HEK293 (cell line): ENCODE data around the gene RBP4.

Experiments
- CTCF ChIA-PET: fragments of 350-600 bp; formaldehyde crosslinking; extraction: SDS; loops from one replicate; lab custom pipeline; 2021; ENCODE audit warnings: antibody characterized with exemption; lab: Yijun Ruan, JAX
- POLR2A ChIA-PET: fragments of 300-600 bp; formaldehyde crosslinking; extraction: SDS; loops from one replicate; lab custom pipeline; 2020; ENCODE audit warnings: antibody characterized with exemption, inconsistent platforms; lab: Yijun Ruan, JAX
- H3K27ac ChIP-seq: fragments of 200-500 bp; sonication (Bioruptor generic); 2 replicates; pipeline ENCODE4 v1.5.1; 2014; ENCODE audit warnings: low read depth, low read length, control low read depth, inconsistent platforms; ENCODE audit errors: extremely low read depth
- H3K36me3 ChIP-seq, 2 experiments: fragments of 200-500 bp in 1 of 2; sonication (Bioruptor generic) in 1 of 2; 1 replicate in 1 of 2; 2 replicates in 1 of 2; pipeline ENCODE4 v1.5.1; 2014 to 2017; ENCODE audit warnings: inconsistent platforms in 2 of 2, low read length in 2 of 2; ENCODE audit not compliant: control insufficient read depth in 2 of 2, insufficient read depth in 1 of 2
- H3K4me1 ChIP-seq: fragments of 200-500 bp; sonication (Bioruptor generic); 2 replicates; pipeline ENCODE4 v1.5.1; 2014; ENCODE audit warnings: mild to moderate bottlenecking, low read length, inconsistent platforms; ENCODE audit not compliant: control insufficient read depth, insufficient read depth
- H3K4me3 ChIP-seq: 2 replicates; pipeline ENCODE4 v1.5.1; 2011; ENCODE audit warnings: low read depth, mild to moderate bottlenecking, control low read depth, low read length, moderate library complexity
- H3K9me3 ChIP-seq: fragments of 200-500 bp; sonication (Bioruptor generic); 2 replicates; pipeline ENCODE4 v1.5.1; 2014; ENCODE audit warnings: low read depth, low read length, inconsistent platforms; ENCODE audit not compliant: control insufficient read depth, insufficient read depth
- BCL11A ChIP-seq: fragments of 450-650 bp; formaldehyde crosslinking; IDR thresholded peaks from 2 replicates; pipeline ENCODE4 v1.5.1; 2016; ENCODE audit warnings: low read depth, missing biosample characterization, missing genetic modification characterization
- GFI1B ChIP-seq: fragments of 450-650 bp; formaldehyde crosslinking; IDR thresholded peaks from 2 replicates; pipeline ENCODE4 v1.5.1; 2016; ENCODE audit warnings: missing biosample characterization, missing genetic modification characterization
- HOXD13 ChIP-seq: sonication (generic); formaldehyde crosslinking; IDR thresholded peaks from 2 replicates; pipeline ENCODE4 v1.8.0; 2022; ENCODE audit warnings: missing genetic modification reagents, borderline replicate concordance
- MEIS1 ChIP-seq: sonication (generic); formaldehyde crosslinking; IDR thresholded peaks from 2 replicates; pipeline ENCODE4 v1.8.1; 2022; ENCODE audit warnings: missing genetic modification reagents, mild to moderate bottlenecking, borderline replicate concordance
- REPIN1 ChIP-seq: fragments of 450-650 bp; formaldehyde crosslinking; IDR thresholded peaks from 2 replicates; pipeline ENCODE4 v1.5.1; 2017; ENCODE audit warnings: missing biosample characterization, missing genetic modification characterization, low read depth
- WT1 ChIP-seq: fragments of 450-650 bp; formaldehyde crosslinking; IDR thresholded peaks from 2 replicates; pipeline ENCODE4 v1.5.1; 2016; ENCODE audit warnings: missing biosample characterization, missing genetic modification characterization
- YY2 ChIP-seq: fragments of 450-650 bp; formaldehyde crosslinking; IDR thresholded peaks from 2 replicates; pipeline ENCODE4 v1.5.1; 2016; ENCODE audit warnings: missing biosample characterization, missing genetic modification characterization
- ZBTB1 ChIP-seq: fragments of 450-650 bp; formaldehyde crosslinking; IDR thresholded peaks from 2 replicates; pipeline ENCODE4 v1.5.1; 2016; ENCODE audit warnings: missing biosample characterization, missing genetic modification characterization
- ZNF211 ChIP-seq: fragments of 450-650 bp; formaldehyde crosslinking; IDR thresholded peaks from 2 replicates; pipeline ENCODE4 v1.5.1; 2016; ENCODE audit warnings: low read depth, missing biosample characterization, missing genetic modification characterization
- ZNF302 ChIP-seq: fragments of 450-650 bp; formaldehyde crosslinking; IDR thresholded peaks from 2 replicates; pipeline ENCODE4 v1.5.1; 2016; ENCODE audit warnings: missing biosample characterization, missing genetic modification characterization, low read depth
- ZNF423 ChIP-seq: fragments of 450-650 bp; formaldehyde crosslinking; IDR thresholded peaks from 2 replicates; pipeline ENCODE4 v1.5.1; 2016; ENCODE audit warnings: missing biosample characterization, missing genetic modification characterization
- ZNF514 ChIP-seq: fragments of 450-650 bp; formaldehyde crosslinking; IDR thresholded peaks from 2 replicates; pipeline ENCODE4 v1.5.1; 2016; ENCODE audit warnings: missing biosample characterization, missing genetic modification characterization
- ZNF571 ChIP-seq: fragments of 450-650 bp; formaldehyde crosslinking; IDR thresholded peaks from 2 replicates; pipeline ENCODE4 v1.5.0; 2017; ENCODE audit warnings: missing biosample characterization, missing genetic modification characterization
- ZNF600 ChIP-seq: fragments of 450-650 bp; formaldehyde crosslinking; IDR thresholded peaks from 2 replicates; pipeline ENCODE4 v1.5.1; 2016; ENCODE audit warnings: missing biosample characterization, missing genetic modification characterization
- ZNF623 ChIP-seq: fragments of 450-650 bp; formaldehyde crosslinking; IDR thresholded peaks from 2 replicates; pipeline ENCODE4 v1.5.1; 2016; ENCODE audit warnings: missing biosample characterization, missing genetic modification characterization
- TF ChIP-seq, protein P1 (sequence below): fragments of 450-650 bp; formaldehyde crosslinking; IDR thresholded peaks from 2 replicates; pipeline ENCODE4 v1.5.1; 2016; ENCODE audit warnings: missing biosample characterization, missing genetic modification characterization
- TF ChIP-seq, protein P2 (sequence below): fragments of 450-650 bp; formaldehyde crosslinking; IDR thresholded peaks from 2 replicates; pipeline ENCODE4 v1.5.1; 2016; ENCODE audit warnings: missing biosample characterization, missing genetic modification characterization
- TF ChIP-seq, protein P3 (sequence below): fragments of 450-650 bp; formaldehyde crosslinking; IDR thresholded peaks from 2 replicates; pipeline ENCODE4 v1.5.1; 2016; ENCODE audit warnings: missing biosample characterization, missing genetic modification characterization
- TF ChIP-seq, protein P4 (sequence below): fragments of 450-650 bp; formaldehyde crosslinking; IDR thresholded peaks from 2 replicates; pipeline ENCODE4 v1.5.1; 2016; ENCODE audit warnings: missing biosample characterization, missing genetic modification characterization

The RBP4 gene

DNA sequence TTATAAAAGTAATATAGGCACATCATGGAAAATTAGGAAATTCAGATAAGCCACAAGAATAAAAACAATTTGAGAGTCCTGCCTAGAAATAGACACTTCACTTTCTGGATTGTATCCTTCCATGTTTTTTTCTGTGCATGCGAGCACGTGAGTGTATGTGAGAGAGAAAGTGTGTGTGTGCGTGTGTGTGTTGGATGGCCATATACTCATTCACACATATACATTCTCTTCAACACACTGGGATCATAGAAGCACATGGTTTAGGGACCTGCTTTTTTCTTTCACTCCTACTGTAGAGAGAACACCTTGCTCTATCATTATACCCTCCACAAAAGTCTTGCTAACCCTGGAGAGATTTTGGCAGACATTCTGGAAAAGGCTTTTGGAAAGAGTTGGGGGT is 27.1 kb downstream of the RBP4 start (continued):
- TF ChIP-seq ZNF423 (tag by site-specific recombination) (no peak), REPIN1 (no peak), GFI1B (no peak)
- TF ChIP-seq, all 188 proteins: peak for 0

DNA sequence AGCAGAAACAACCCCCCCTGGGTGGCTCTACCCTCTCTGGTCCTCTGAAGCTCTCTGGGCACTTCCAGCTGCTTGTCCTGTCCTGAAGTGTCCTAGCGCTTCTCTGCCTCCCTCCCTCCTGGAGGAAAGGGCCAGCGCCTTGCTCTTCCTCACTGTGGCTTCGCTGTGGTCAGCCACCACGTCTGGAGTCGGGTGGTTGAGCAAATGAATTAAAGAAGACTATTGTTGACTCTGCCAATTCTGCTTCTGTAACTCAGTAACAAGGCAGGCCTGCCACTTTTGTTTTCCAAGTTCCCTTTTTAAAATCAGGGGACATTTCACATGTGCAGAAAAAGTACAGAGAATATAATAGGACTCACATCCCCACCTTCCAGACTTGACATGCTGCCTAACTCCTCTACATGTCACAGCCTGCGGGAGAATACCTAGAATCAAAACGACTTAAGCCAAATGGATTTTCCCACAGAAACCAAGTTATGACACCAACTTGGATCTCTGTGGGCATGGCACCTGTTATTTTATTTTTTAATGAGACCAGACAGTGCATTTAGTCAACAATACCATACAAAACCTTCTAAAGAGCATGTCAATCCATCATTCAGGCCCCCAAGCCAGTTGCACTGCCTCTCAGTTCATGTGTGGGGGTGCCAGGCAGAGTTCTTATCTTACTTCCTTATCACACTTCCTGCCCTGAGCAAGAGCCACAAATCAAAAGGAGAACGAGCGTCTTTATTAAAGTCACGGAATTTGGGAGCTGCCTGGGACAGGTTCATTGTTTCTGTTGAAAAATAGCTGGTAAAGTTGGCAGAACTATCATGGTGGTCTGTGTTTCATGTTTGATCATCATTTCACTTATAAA is 27.8 kb downstream of the RBP4 start:
- Histone ChIP-seq H3K4me1 (peaks cover 6% of the 10 kb centered on the region; the same call in 1 of the 2 replicates), H3K9me3 (no peaks in the 10 kb centered on the region), H3K27ac (no peak overlapping the region)
- CTCF ChIA-PET, result interaction anchor here (0.8 to 1.2 kb wide), 2 partner anchors 19 to 62 kb away, joined by 3 to 4 read pairs; no protein-coding TSS in a partner anchor
- no peak for TF ChIP-seq ZNF571
- TF ChIP-seq ZNF623 (tag by site-specific recombination), result no peak
- TF ChIP-seq HOXD13 (CRISPR knock-in tag), result no peak
- no peak for TF ChIP-seq YY2 (tag by site-specific recombination)
- TF ChIP-seq, protein P1, sequence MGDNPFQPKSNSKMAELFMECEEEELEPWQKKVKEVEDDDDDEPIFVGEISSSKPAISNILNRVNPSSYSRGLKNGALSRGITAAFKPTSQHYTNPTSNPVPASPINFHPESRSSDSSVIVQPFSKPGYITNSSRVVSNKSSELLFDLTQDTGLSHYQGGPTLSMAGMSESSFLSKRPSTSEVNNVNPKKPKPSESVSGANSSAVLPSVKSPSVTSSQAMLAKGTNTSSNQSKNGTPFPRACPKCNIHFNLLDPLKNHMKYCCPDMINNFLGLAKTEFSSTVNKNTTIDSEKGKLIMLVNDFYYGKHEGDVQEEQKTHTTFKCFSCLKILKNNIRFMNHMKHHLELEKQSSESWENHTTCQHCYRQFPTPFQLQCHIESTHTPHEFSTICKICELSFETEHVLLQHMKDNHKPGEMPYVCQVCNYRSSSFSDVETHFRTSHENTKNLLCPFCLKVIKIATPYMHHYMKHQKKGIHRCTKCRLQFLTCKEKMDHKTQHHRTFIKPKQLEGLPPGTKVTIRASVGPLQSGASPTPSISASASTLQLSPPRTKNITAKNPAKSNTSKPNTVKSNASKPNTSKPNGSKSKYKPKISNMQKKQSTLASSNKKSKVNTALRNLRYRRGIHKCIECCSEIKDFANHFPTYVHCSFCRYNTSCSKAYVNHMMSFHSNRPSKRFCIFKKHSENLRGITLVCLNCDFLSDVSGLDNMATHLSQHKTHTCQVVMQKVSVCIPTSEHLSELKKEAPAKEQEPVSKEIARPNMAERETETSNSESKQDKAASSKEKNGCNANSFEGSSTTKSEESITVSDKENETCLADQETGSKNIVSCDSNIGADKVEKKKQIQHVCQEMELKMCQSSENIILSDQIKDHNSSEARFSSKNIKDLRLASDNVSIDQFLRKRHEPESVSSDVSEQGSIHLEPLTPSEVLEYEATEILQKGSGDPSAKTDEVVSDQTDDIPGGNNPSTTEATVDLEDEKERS (tag by site-specific recombination), result no peak
- TF ChIP-seq ZNF302 (tag by site-specific recombination), result no peak
- TF ChIP-seq, all 188 proteins: peak for 0
- Histone ChIP-seq H3K36me3 (no peaks in the 10 kb centered on the region), H3K4me3 (no peak overlapping the region)
- POLR2A ChIA-PET, result no interaction called here

DNA sequence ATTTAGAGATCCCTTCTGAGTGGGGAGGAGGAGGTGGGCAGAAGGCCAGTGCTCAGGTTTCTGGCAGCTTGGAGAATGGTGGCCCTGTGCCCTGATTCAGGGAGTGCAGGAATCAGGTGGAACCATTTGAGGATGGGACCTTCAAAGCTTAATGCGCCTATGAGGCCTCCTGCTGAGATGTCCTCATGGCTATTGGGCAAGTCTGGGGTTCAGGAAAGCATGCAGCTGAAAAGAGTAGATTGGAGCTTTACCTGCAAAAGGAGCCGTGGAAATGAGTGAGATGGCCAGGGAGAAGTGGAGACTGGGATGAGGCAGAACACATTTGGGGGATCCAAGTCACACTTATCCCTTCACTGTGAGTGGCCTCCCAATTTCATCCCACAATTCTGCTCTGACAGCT is 28.4 kb downstream of the RBP4 start:
- CTCF ChIA-PET, result no interaction called here
- no peak overlapping the region for H3K27ac ChIP-seq
- H3K4me1 ChIP-seq, result peaks cover 6% of the 10 kb centered on the region; the same call in 1 of the 2 replicates
- no peaks in the 10 kb centered on the region for H3K36me3 ChIP-seq
- H3K9me3 ChIP-seq, result no peaks in the 10 kb centered on the region
- no peak overlapping the region for H3K4me3 ChIP-seq
- POLR2A ChIA-PET, result no interaction called here
- TF ChIP-seq, protein P2, sequence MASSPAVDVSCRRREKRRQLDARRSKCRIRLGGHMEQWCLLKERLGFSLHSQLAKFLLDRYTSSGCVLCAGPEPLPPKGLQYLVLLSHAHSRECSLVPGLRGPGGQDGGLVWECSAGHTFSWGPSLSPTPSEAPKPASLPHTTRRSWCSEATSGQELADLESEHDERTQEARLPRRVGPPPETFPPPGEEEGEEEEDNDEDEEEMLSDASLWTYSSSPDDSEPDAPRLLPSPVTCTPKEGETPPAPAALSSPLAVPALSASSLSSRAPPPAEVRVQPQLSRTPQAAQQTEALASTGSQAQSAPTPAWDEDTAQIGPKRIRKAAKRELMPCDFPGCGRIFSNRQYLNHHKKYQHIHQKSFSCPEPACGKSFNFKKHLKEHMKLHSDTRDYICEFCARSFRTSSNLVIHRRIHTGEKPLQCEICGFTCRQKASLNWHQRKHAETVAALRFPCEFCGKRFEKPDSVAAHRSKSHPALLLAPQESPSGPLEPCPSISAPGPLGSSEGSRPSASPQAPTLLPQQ (tag by site-specific recombination), result no peak
- TF ChIP-seq BCL11A (tag by site-specific recombination), result no peak
- TF ChIP-seq, protein P3, sequence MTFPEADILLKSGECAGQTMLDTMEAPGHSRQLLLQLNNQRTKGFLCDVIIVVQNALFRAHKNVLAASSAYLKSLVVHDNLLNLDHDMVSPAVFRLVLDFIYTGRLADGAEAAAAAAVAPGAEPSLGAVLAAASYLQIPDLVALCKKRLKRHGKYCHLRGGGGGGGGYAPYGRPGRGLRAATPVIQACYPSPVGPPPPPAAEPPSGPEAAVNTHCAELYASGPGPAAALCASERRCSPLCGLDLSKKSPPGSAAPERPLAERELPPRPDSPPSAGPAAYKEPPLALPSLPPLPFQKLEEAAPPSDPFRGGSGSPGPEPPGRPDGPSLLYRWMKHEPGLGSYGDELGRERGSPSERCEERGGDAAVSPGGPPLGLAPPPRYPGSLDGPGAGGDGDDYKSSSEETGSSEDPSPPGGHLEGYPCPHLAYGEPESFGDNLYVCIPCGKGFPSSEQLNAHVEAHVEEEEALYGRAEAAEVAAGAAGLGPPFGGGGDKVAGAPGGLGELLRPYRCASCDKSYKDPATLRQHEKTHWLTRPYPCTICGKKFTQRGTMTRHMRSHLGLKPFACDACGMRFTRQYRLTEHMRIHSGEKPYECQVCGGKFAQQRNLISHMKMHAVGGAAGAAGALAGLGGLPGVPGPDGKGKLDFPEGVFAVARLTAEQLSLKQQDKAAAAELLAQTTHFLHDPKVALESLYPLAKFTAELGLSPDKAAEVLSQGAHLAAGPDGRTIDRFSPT (tag by site-specific recombination), result no peak
- no peak for TF ChIP-seq ZNF600 (tag by site-specific recombination)
- TF ChIP-seq ZBTB1 (tag by site-specific recombination), result no peak
- no peak for TF ChIP-seq ZNF514
- TF ChIP-seq ZNF211 (tag by site-specific recombination), result no peak
- TF ChIP-seq MEIS1 (CRISPR knock-in tag), result no peak
- TF ChIP-seq WT1, result no peak
- TF ChIP-seq, protein P4, sequence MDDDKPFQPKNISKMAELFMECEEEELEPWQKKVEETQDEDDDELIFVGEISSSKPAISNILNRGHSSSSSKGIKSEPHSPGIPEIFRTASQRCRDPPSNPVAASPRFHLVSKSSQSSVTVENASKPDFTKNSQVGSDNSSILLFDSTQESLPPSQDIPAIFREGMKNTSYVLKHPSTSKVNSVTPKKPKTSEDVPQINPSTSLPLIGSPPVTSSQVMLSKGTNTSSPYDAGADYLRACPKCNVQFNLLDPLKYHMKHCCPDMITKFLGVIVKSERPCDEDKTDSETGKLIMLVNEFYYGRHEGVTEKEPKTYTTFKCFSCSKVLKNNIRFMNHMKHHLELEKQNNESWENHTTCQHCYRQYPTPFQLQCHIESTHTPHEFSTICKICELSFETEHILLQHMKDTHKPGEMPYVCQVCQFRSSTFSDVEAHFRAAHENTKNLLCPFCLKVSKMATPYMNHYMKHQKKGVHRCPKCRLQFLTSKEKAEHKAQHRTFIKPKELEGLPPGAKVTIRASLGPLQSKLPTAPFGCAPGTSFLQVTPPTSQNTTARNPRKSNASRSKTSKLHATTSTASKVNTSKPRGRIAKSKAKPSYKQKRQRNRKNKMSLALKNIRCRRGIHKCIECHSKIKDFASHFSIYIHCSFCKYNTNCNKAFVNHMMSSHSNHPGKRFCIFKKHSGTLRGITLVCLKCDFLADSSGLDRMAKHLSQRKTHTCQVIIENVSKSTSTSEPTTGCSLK (tag by site-specific recombination), result no peak
- TF ChIP-seq GFI1B, result no peak
